ENCODE results near the gene GPATCH8. TPM values are rescaled to one million over a fixed set of nuclear protein-coding genes. Genes with fewer than 3 reads are reported as not detected.

The GPATCH8 gene
- total and polyA plus RNA-seq, 10 of the 15 experiments (the other 5 are each of a cell fraction or from before 2014, with no cell fraction given), result 11.7 to 45.1 (median 21.3) TPM

- H4K20me1 ChIP-seq (ENCODE audit: control insufficient read depth, insufficient read depth), result no peaks in the 10 kb centered on the region
- no peaks in the 10 kb centered on the region for H3K79me2 ChIP-seq (ENCODE audit: control insufficient read depth, insufficient read depth, low read length)
- H3K9me3 ChIP-seq (replicated peaks; ENCODE audit: control insufficient read depth, insufficient read depth, low read length), result no peaks in the 10 kb centered on the region
- ChIA-PET CTCF (no interaction called here), POLR2A (no interaction called here), SMC1A (ENCODE audit: uncharacterized antibody, unreplicated experiment) (no interaction called here), RAD21 (ENCODE audit: unreplicated experiment) (interaction anchor here (0.6 kb wide), 1 partner anchor 1316 kb away, joined by 5 read pairs; no protein-coding TSS in a partner anchor)
- no peak overlapping the region for H3K27ac ChIP-seq (ENCODE audit: control insufficient read depth, insufficient read depth)
- in situ Hi-C loops (cut with MboI), result no loop called here
- ATAC-seq (no peak), FAIRE-seq (no peak), DNase-seq (ENCODE audit: low read depth, low spot score) (no peak)
- intact Hi-C loops (cut with micrococcal nuclease; ENCODE audit: unreplicated experiment), result no loop called here
- H3K9ac ChIP-seq (ENCODE audit: control insufficient read depth, insufficient read depth, low read length), result no peak overlapping the region
- H2AFZ ChIP-seq (ENCODE audit: control insufficient read depth, low read depth, low read length), result no peak overlapping the region
- H3K36me3 ChIP-seq (ENCODE audit: control insufficient read depth in 2 of 2, insufficient read depth in 2 of 2, low read length in 1 of 2), result no peaks in the 10 kb centered on the region
- 56% methylated on average over 6 of the region's 6 CpGs for WGBS (ENCODE audit: insufficient coverage, insufficient replicate concordance, low lambda C conversion rate, missing lambda C conversion rate)
- TF ChIP-seq POLR2A (IDR thresholded peaks at IDR 0.05; ENCODE audit: low read depth, low read length), result no peak
- no peak for TF ChIP-seq USF2 (IDR thresholded peaks at IDR 0.05; ENCODE audit: borderline replicate concordance, low read depth, low read length)
- TF ChIP-seq JUNB (IDR thresholded peaks at IDR 0.05), result no peak
- no peak for TF ChIP-seq SMARCA5 (IDR thresholded peaks at IDR 0.05)
- no peak for TF ChIP-seq ATF2 (IDR thresholded peaks at IDR 0.05; ENCODE audit: low read length)
- no peak for TF ChIP-seq RUNX3 (IDR thresholded peaks at IDR 0.05; ENCODE audit: low read length)
- TF ChIP-seq CBFB (IDR thresholded peaks at IDR 0.05; ENCODE audit: low read depth), result no peak
- no peaks in the 10 kb centered on the region; a peak in 2 of 4 replicates for H3K27me3 ChIP-seq (replicated peaks in 1 of 2; ENCODE audit: control insufficient read depth in 2 of 2, insufficient read depth in 2 of 2, low read length in 1 of 2)
- BruUV-seq (replicated peaks), result no TSS peak
- no peaks in the 10 kb centered on the region for H3K4me1 ChIP-seq (ENCODE audit: control insufficient read depth, insufficient read depth, low read length)
- no peak overlapping the region for H3K4me3 ChIP-seq
- H3K4me2 ChIP-seq (ENCODE audit: control insufficient read depth, insufficient read depth), result no peak overlapping the region
Observed at GRCh38 chr17:44382917-44383316, 120.3 kb downstream of the GPATCH8 start.

Data from GM12878 (cell line).